GM21367 (cell line): ENCODE results near the gene ADAM10.

ENCODE experiments used
- ATAC-seq: cut with Tn5 transposase; IDR thresholded peaks from one replicate; pipeline ENCODE4 v1.9.1; 2021; ENCODE audit not compliant: unreplicated experiment

Gene ADAM10

DNA sequence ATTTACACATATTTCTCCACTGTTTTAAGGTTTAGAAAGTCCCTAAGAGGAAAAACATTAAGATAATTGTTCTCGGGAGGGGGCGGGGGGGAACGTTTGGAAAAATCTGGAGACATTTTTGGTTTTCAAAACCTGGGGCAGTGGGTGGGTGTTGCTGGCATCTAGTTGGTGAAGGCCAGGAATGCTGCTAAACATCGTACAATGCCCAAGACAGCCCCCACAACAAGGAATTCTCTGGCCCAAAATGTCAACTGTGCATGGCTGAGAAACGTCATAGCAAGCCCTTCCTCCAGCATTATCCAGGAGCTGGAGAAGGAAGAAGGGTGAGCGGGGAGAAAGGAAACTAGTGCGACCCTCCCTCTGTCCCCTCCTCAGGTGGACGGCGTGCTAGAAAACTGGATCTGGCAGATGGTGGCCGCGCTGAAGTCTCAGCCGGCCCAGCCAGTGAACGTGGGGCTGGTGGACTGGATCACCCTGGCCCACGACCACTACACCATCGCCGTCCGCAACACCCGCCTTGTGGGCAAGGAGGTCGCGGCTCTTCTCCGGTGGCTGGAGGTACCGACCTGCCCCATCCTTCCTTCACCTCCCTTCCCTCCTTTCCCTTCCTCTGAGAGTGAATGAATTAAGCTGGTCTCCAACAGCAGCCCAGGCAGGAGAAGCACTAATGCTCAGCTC, 208.0 kb downstream of the ADAM10 start:
- ATAC-seq = no peak

DNA sequence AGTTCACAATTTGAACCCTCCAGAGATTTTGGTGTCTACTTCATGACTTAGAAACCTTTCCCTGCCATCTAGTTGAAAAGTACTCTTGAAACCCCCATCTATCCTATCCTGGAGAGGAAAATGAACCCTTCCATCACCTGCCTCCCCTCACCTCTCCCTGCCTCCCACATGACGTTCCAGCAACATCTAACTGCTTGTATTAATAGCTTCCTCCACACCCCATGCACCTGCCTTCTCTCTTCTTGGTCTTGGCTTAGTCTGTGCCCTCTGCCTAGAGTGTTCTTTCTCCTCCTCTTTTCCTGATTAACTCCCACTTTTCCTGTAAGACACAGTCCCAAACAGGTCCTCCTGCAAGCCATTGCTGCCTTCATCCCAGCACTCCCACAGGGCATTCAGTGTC, 210.0 kb downstream of the ADAM10 start:
- ATAC-seq = no peak

DNA sequence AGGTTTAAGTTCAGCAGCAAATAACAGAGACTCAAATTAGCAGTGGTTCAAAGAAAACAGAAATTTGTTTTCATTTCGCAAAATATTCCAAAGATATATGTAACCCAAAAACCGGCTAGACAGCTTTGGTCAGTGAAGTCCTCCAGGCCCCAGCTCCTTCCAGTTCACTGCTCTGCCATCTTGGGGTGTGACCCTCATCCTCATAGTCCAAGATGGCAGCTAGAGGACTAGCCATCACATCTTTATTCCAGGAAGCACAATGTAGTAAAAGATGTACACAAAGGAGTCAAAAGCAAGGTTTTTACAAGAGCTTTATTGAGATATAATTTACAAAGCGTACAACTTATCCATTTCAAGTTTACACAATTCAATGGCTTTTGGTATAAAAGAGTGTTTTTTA, 210.6 kb downstream of the ADAM10 start:
- no peak for ATAC-seq
